HepG2 (cell line): Measurements from ENCODE around the gene TMX3. TPM values are rescaled to one million over a fixed set of nuclear protein-coding genes. Genes with fewer than 3 reads are reported as not detected.

Experiments
- ATAC-seq: fragments of 200-7000 bp; cut with Tn5 transposase; 3 replicates; pipeline ENCODE4 v1.9.1; 2020; ENCODE audit warnings: mild to moderate bottlenecking, moderate library complexity
- BruUV-seq: library from RNA; stranded (reverse); fragments of 400-500 nt; replicated peaks from 2 replicates; lab custom pipeline; 2021; lab: Mats Ljungman, UMichigan
- CTCF ChIA-PET: fragments of 300-600 bp; formaldehyde crosslinking; extraction: SDS; loops from one replicate; lab custom pipeline; 2021; ENCODE audit warnings: low total read pairs, inconsistent platforms, low intra/inter-chr PET ratio; lab: Yijun Ruan, JAX
- POLR2A ChIA-PET: fragments of 350-600 bp; sonication (Branson Sonifier 250); formaldehyde crosslinking; loops from one replicate; lab custom pipeline; 2020; ENCODE audit warnings: antibody characterized with exemption, inconsistent platforms; lab: Yijun Ruan, JAX
- DNase-seq: peaks from one replicate; pipeline ENCODE4 v3.0.0-alpha.2; 2015; ENCODE audit warnings: low spot score
- FAIRE-seq: peaks from 3 replicates; lab custom pipeline; 2011; peaks lifted over from hg19 to GRCh38; lab: Jason Lieb, UNC
- H2AFZ ChIP-seq: one replicate; pipeline ENCODE4 v1.6.1; 2011; ENCODE audit warnings: low read length, inconsistent platforms
- H3K27ac ChIP-seq: fragments of 300-600 bp; 3 replicates; pipeline ENCODE4 v1.8.0; 2011; ENCODE audit warnings: mixed run types, mild to moderate bottlenecking, mixed read lengths, low read length, inconsistent platforms; ENCODE audit not compliant: insufficient read depth; ENCODE audit errors: extremely low read length
- H3K27me3 ChIP-seq, 2 experiments: fragments of 200-600 bp in 1 of 2; 2 replicates in 1 of 2; 3 replicates in 1 of 2; pipeline versions ENCODE4 v1.6.0 to v1.8.0; 2011; ENCODE audit warnings: low read length in 2 of 2, mild to moderate bottlenecking in 2 of 2, moderate library complexity in 2 of 2, inconsistent platforms in 1 of 2; ENCODE audit not compliant: insufficient read depth in 2 of 2, control insufficient read depth in 1 of 2
- H3K36me3 ChIP-seq, 2 experiments: fragments of 200-600 bp in 1 of 2; replicated peaks in 1 of 2; 2 replicates in 1 of 2; 3 replicates in 1 of 2; pipeline versions ENCODE4 v1.5.1 to v1.8.0; 2011; ENCODE audit warnings: low read length in 2 of 2, inconsistent platforms in 1 of 2; ENCODE audit not compliant: insufficient read depth in 2 of 2, control insufficient read depth in 1 of 2
- H3K4me1 ChIP-seq: 2 replicates; pipeline ENCODE4 v1.5.1; 2012; ENCODE audit warnings: low read length, inconsistent platforms; ENCODE audit not compliant: insufficient read depth
- H3K4me2 ChIP-seq: 2 replicates; pipeline ENCODE4 v1.6.0; 2011; ENCODE audit warnings: low read depth, low read length, inconsistent platforms
- H3K4me3 ChIP-seq, 3 experiments: fragments of 200-600 bp in 1 of 3; sonication (generic), shearing (Covaris generic) in 1 of 3; replicated peaks in 1 of 3; 2 replicates each; pipeline ENCODE4 v1.5.1; 2011 to 2016; ENCODE audit warnings: low read length in 3 of 3, inconsistent platforms in 2 of 3, low read depth in 2 of 3, mild to moderate bottlenecking in 2 of 3, control low read depth in 1 of 3, mixed read lengths in 1 of 3; ENCODE audit not compliant: insufficient read depth in 1 of 3
- H3K79me2 ChIP-seq: one replicate; pipeline ENCODE4 v1.6.1; 2011; ENCODE audit warnings: low read length, inconsistent platforms; ENCODE audit not compliant: insufficient read depth
- H3K9ac ChIP-seq: 2 replicates; pipeline ENCODE4 v1.6.0; 2011; ENCODE audit warnings: mild to moderate bottlenecking, low read depth, low read length, inconsistent platforms; ENCODE audit not compliant: insufficient read depth
- H3K9me3 ChIP-seq: 2 replicates; pipeline ENCODE4 v1.5.1; 2012; ENCODE audit warnings: mild to moderate bottlenecking, low read length
- H4K20me1 ChIP-seq: 2 replicates; pipeline ENCODE4 v1.6.0; 2011; ENCODE audit warnings: inconsistent platforms, mild to moderate bottlenecking, low read length, moderate library complexity; ENCODE audit not compliant: insufficient read depth
- ATM ChIP-seq: fragments of 450-650 bp; IDR thresholded peaks from 2 replicates; pipeline ENCODE4 v1.7.1; 2017; ENCODE audit warnings: mild to moderate bottlenecking, borderline replicate concordance
- DR1 ChIP-seq: sonication (generic); formaldehyde crosslinking; IDR thresholded peaks from 2 replicates; pipeline ENCODE4 v1.8.0; 2021; ENCODE audit warnings: mild to moderate bottlenecking, missing genetic modification reagents, inconsistent platforms
- GPN1 ChIP-seq: sonication (generic); formaldehyde crosslinking; IDR thresholded peaks from 2 replicates; pipeline ENCODE4 v1.5.1; 2020; ENCODE audit warnings: missing genetic modification reagents, borderline replicate concordance
- KDM2A ChIP-seq: sonication (generic); formaldehyde crosslinking; IDR thresholded peaks from 2 replicates; pipeline ENCODE4 v1.4.0; 2020; ENCODE audit warnings: low read depth, missing genetic modification reagents, borderline replicate concordance
- MTF1 ChIP-seq: sonication (generic); formaldehyde crosslinking; IDR thresholded peaks from 2 replicates; pipeline ENCODE4 v1.5.0; 2020; ENCODE audit warnings: missing genetic modification reagents
- RARA ChIP-seq: IDR thresholded peaks from 2 replicates; pipeline ENCODE4 v1.6.1; 2016; ENCODE audit warnings: missing genetic modification reagents, missing compliant biosample characterization
- SALL2 ChIP-seq: sonication (generic); formaldehyde crosslinking; IDR thresholded peaks from 2 replicates; pipeline ENCODE4 v1.8.1; 2023; ENCODE audit warnings: mild to moderate bottlenecking, missing genetic modification reagents, inconsistent platforms
- XBP1 ChIP-seq: sonication (generic); formaldehyde crosslinking; IDR thresholded peaks from 2 replicates; pipeline ENCODE4 v1.5.0; 2020; ENCODE audit warnings: missing genetic modification reagents
- YEATS2 ChIP-seq: sonication (generic); formaldehyde crosslinking; IDR thresholded peaks from 2 replicates; pipeline ENCODE4 v1.4.0; 2020; ENCODE audit warnings: missing genetic modification reagents, borderline replicate concordance
- ZNF317 ChIP-seq: sonication (generic); formaldehyde crosslinking; IDR thresholded peaks from 2 replicates; pipeline ENCODE4 v1.5.0; 2020; ENCODE audit warnings: mild to moderate bottlenecking, missing genetic modification reagents
- ZNF382 ChIP-seq: sonication (generic); formaldehyde crosslinking; IDR thresholded peaks from 2 replicates; pipeline ENCODE4 v1.5.0; 2020; ENCODE audit warnings: missing genetic modification reagents, mild to moderate bottlenecking, borderline replicate concordance
- ZNF746 ChIP-seq: sonication (generic); formaldehyde crosslinking; IDR thresholded peaks from 2 replicates; pipeline ENCODE4 v1.8.0; 2022; ENCODE audit warnings: mild to moderate bottlenecking, missing genetic modification reagents
- ZNF749 ChIP-seq: sonication (generic); formaldehyde crosslinking; IDR thresholded peaks from 2 replicates; pipeline ENCODE4 v1.8.0; 2022; ENCODE audit warnings: mild to moderate bottlenecking, missing genetic modification reagents, moderate library complexity, borderline replicate concordance
- ZNF781 ChIP-seq: sonication (generic); formaldehyde crosslinking; IDR thresholded peaks from 2 replicates; pipeline ENCODE4 v1.5.1; 2020; ENCODE audit warnings: borderline replicate concordance, mild to moderate bottlenecking, missing genetic modification reagents; ENCODE audit errors: not compliant biosample characterization
- WGBS: methylation state at CpG from one replicate; pipeline ENCODE4 v1.1.6; 2017; ENCODE audit warnings: low lambda C conversion rate; 5-methylcytosine and 5-hydroxymethylcytosine counted together
- in situ Hi-C: cut with HindIII; loops from 2 replicates; pipeline ENCODE4 v1.10.0; 2017; ENCODE audit warnings: low pct_unique_long_range_greater_than_20kb; ENCODE audit not compliant: extremely low pct_ligation_motif_present
- intact Hi-C: fragments of 100-400 bp; cut with micrococcal nuclease; formaldehyde crosslinking; loops from one replicate; pipeline ENCODE4 v1.10.0; 2022; ENCODE audit not compliant: unreplicated experiment
- polyA plus RNA-seq, 8 experiments: library from polyadenylated mRNA; depleted of rRNA in 3 of 8; stranded (reverse) in 7 of 8; unstranded in 1 of 8; fragments of >200 nt; fragmentation: Illumina TruSeq in 4 of 8; extraction: Trizol in 4 of 8; gene quantifications; 2 replicates each; pipeline versions ENCODE4 v1.2.1 to v1.2.3, GENCODE V29; 2011 to 2016; ENCODE audit warnings: low read depth in 4 of 8, missing spikeins in 1 of 8, mixed read lengths in 1 of 8; ENCODE audit not compliant: insufficient read depth in 1 of 8
- total RNA-seq, 5 experiments: library from RNA; depleted of rRNA; stranded (reverse); fragments of >200 nt; fragmentation: Illumina TruSeq; extraction: Trizol; gene quantifications; 2 replicates each; pipeline ENCODE4 v1.2.3, GENCODE V29; 2016; ENCODE audit warnings: low read depth in 1 of 5

Gene TMX3
- total and polyA plus RNA-seq, 2 of the 13 experiments (the other 11 are each of a cell fraction or from before 2014, with no cell fraction given): 12.9 to 25.0 TPM

GRCh38 chr18:68763083-68763482, 48.2 kb upstream of the TMX3 start:
- no peak for FAIRE-seq
- Histone ChIP-seq H3K4me1 (no peaks in the 10 kb centered on the region), H3K36me3 (no peaks in the 10 kb centered on the region), H3K4me3 (no peak overlapping the region), H3K27me3 (no peaks in the 10 kb centered on the region), H3K27ac (no peak overlapping the region), H3K9me3 (peaks cover 15% of the 10 kb centered on the region; the same call in 1 of the 2 replicates), H2AFZ (no peak overlapping the region), H4K20me1 (no peaks in the 10 kb centered on the region), H3K4me2 (no peak overlapping the region), H3K9ac (no peak overlapping the region), H3K79me2 (no peaks in the 10 kb centered on the region)
- intact Hi-C loops: no loop called here
- DNase-seq: no peak
- POLR2A ChIA-PET: no interaction called here
- TF ChIP-seq GPN1 (no peak), ZNF781 (CRISPR knock-in tag) (no peak), DR1 (CRISPR knock-in tag) (no peak), ZNF317 (CRISPR knock-in tag) (no peak), XBP1 (CRISPR knock-in tag) (no peak), YEATS2 (CRISPR knock-in tag) (no peak), RARA (no peak), ZNF746 (no peak), KDM2A (CRISPR knock-in tag) (no peak), SALL2 (CRISPR knock-in tag) (no peak), ATM (no peak)
- in situ Hi-C loops: no loop called here
- BruUV-seq: no TSS peak
- CTCF ChIA-PET: no interaction called here
- ATAC-seq: no peak
- WGBS: 33% methylated on average over 2 of the region's 2 CpGs

GRCh38 chr18:68759308-68759707, 44.4 kb upstream of the TMX3 start:
- H3K4me1 ChIP-seq: no peaks in the 10 kb centered on the region
- H3K27ac ChIP-seq: no peak overlapping the region
- no peak for ATAC-seq
- no peaks in the 10 kb centered on the region for H3K36me3 ChIP-seq
- TF ChIP-seq ZNF382 (CRISPR knock-in tag) (no peak), ZNF749 (CRISPR knock-in tag) (no peak), MTF1 (CRISPR knock-in tag) (no peak), ZNF317 (CRISPR knock-in tag) (peak; percentile 97)
- 21% methylated on average over 2 of the region's 2 CpGs for WGBS
- no peak for DNase-seq
- H3K4me3 ChIP-seq: no peak overlapping the region
- H3K27me3 ChIP-seq: no peaks in the 10 kb centered on the region
- intact Hi-C loops: loop anchor here (5.0 kb wide), 1 partner anchor 458 kb away; no protein-coding TSS in a partner anchor
- no peak overlapping the region for H3K4me2 ChIP-seq
- no peaks in the 10 kb centered on the region for H4K20me1 ChIP-seq
- no peak overlapping the region for H2AFZ ChIP-seq
- ChIA-PET CTCF (no interaction called here), POLR2A (no interaction called here)
- in situ Hi-C loops: no loop called here
- peaks cover 15% of the 10 kb centered on the region; the same call in 1 of the 2 replicates for H3K9me3 ChIP-seq
- FAIRE-seq: no peak
- no TSS peak for BruUV-seq
- H3K79me2 ChIP-seq: no peaks in the 10 kb centered on the region
- H3K9ac ChIP-seq: no peak overlapping the region
